Germinal center (tissue), 1 donor: ENCODE results near the gene BTK.

Source experiments
- DNase-seq: peaks from one replicate; pipeline ENCODE4 v3.0.0; 2012; ENCODE audit warnings: mixed read lengths, low spot score

The BTK gene

DNA sequence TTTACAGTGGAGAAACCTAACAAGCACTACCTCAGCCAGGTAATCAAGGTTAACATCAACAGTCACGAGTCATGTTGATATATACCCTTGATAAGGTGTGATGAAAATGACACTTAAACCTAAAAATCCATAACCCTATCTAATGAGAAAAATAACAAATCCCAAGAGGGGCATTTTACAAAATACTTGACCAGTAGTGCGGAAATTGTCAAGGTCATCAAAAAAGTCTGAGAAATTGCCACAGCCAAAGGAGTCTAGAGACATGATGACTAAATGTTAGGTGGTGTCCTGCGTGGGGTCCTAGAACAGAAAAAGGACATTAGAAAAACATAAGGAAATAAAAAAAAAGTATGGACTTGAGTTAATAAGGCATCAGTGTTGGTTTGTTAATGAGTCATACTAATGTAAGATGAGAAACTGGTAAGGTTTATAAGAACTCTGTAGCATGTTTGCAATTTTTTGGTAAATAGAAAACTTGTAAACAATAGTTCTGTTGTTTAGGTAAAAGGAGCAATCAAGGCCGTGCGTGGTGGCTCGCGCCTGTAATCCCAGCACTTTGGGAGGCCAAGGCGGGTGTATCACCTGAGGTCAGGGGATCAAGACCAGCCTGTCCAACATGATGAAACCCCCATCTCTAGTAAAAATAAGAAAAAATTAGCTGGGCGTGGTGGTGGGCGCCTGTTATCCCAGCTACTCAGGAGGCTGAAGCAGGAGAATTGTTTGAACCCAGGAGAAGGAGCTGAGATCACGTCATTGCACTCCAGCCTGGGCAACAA, 7.7 kb upstream of the BTK start:
- DNase-seq = no peak

DNA sequence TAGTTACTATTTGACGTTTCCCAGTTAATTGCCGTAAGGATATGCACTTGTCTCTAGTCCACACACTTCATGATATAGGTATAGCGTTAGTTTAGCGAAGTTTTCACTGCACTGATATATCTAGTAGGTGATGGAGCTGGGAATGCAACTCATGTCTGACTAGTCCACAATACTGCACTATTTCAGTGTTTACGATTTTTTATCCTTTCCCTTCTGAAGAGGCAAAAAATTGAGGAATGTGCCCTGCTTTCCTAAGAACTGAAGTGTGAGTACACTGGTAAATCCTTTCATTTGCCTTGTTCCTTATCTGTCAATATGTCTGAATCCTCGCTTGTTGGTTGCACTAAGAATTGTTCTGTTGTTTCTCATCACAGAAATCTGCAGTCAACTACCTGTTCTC, 5.8 kb upstream of the BTK start:
- no peak for DNase-seq

DNA sequence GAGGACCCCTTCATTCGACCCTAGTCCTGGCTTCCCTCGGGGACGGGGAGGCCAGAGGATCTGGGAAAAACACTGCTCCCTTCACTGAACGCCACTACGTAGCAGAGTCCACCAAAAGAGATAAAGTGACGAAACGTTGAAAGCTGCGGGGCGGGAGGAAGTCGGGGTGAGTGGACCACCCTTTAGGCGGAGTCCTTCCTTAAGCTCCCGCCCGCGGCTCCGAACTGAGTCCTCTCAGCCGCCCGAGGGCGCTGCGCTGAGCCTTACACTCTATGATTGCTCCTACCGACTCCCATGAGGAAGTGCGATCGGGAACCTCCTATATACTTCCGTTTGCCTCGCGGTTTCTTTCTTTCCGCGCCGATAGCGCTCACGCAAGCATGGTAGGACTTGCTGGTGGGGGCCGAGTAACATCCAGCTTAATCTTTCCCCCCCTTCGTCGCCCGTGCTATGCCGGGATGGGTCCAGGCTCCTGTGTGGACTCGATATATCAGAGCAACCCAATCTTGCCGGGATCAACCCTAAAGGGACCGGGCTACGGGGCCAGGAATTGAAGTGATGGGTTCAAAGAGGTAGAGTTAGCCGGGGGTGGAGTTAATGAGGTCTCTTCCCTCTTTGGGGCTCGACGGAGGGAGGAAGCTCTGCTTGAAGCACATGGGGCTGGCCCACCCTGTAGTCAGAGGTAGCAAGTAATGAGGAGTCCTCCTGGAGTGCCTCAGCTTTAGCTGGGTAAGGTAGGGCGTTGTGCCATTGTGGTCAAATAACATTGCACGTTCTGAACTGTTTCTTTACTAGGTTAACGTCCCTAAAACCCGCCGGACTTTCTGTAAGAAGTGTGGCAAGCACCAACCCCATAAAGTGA, 4.9 kb upstream of the BTK start, which contains the start of gene RPL36A:
Gene RPL36A, plus strand, starts transcription at position 348 of the 862 bp plus-strand sequence. Its CDS starts 33 bp downstream, at position 381.
- DNase-seq = peak; percentile 69

DNA sequence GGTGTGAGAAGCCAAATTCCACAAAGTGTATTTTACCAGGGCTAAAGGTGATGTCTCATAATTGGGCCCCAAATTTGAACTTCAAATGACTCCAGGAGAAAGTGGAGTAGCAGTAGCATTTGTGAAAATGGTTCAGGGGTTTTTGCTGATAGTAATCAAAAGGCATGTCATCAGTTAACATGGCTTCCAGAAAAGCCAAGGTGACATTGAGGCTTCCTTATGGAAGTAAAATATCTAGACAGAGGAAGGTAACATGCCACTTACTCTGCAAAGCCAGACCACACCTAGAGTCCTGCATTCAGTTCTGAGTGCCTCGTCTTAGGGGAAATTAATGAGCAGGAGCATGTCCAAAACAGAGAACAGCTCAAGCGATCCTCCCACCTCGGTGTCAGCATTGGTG, 2.6 kb upstream of the BTK start:
- DNase-seq = no peak

DNA sequence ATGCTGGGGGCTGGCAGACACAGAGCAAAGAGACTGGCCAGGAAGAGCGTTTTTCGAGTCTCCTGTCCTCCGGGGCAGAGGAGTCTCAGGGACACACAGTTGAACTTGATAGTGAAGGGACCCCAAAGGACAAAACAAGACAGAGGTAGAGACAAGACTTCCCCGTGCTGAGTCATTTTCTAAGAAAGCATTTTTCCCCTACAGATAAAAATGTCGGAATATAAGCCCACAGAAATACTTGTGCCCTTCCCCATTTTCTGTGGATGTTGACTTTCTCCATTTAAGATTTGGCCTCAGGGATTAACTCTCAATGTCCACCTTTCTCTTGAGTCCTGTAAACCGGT, 523 bp upstream of the BTK start:
- DNase-seq = no peak

DNA sequence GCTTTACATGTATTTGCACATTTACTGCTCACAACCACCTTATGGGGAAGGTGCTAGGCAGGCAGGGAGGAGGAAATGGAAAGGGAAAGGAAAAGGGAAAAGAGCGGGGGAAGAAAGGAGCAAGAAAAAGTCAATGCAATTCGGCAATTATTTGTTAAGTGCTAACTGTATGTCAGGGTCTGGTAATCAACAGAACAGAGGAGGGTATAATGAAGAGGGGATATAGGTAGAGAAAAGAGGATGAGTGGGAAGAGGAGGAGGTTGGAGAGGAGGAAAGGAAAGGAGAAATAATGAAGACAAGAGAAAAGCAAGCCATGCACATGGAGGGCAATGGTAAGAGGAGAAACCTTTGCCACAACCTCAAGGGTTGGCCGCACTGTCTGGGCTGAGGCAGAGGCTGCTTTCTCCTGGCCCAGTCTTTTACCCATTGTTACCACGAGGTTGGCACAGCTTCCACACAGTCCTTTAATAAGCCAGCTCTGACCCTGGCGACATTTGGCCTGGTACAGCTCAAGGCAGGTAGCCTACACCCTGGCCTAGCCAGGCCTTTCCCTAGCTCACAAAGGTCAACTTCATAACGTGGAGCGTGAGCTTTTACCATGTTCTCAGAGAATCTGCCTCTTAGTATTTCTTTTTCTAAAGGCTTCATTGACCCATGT, 836 bp downstream of the BTK start:
- no peak for DNase-seq

DNA sequence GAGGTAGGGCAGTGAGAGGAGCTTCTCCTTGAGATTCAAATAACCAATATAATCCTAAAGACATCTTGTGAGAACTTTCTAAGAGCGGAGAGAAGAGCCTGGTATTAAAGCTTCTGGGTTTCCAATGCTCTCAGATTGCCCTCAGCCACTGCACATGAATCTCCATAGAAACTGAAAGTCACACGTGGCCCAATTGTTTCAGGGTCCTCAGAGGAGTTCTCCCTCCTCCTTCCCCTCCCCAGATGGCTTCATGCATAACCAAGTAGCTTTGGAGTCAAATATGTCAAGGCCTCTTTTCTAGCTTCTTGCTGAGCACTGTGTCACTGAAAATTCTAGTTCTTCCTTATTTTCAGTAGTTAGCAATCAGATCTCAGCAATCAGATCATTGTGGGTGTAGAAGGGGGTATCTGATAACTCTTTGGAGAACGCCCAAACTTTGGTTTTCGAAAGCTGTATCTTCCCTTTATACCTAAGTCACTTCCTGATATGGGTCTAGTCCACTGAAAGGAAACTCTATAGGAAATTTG, 2.2 kb downstream of the BTK start:
- DNase-seq = peak; percentile 45

DNA sequence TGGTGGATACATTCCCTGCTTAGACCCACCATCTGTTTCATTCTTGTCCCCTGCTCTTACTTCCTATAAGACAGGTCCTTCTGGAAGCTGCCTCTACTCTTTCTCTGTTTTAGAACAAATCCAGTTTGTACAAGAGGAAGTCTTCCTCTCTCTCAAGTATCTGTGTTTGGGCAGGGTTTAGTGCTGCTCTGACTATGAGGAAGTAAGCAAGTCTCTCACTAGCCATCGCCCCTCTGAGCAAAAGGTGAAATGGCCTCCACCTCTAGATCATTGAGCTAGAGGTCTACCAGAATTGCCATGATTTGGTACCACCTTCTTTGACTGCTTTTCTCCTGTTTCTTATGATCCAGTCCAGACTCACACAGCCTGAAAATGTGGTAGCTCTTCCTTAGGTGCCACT, 8.4 kb downstream of the BTK start:
- DNase-seq = peak; percentile 3

DNA sequence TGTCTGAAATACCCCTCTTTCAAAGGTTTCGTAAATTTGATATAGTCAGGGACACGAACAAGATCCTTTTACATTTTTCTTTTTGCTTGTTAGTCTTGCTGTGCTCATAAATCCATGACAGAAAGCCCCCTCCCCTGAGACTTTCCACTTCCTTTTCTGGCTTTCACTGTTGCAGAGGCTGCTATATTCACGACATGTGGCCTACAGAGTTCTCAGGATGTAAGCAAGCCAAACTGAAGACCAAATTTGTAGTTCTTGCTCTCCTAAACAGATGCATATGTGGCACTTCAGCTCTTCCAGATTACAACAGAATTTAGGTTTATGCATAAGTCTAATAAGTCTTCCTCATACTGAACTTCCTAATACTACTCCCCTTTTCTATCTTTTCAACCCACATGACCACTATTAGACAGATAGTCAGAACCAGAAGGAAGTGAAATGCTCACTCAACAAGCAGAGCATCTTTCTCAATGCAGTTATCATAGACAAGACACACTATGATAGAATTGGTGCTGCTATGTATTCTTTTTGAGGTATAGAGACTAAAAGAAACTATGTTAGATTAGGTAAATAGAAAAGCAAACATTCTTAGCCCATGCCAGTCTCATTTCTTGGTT, 15.0 kb downstream of the BTK start:
- peak; percentile 16 for DNase-seq

DNA sequence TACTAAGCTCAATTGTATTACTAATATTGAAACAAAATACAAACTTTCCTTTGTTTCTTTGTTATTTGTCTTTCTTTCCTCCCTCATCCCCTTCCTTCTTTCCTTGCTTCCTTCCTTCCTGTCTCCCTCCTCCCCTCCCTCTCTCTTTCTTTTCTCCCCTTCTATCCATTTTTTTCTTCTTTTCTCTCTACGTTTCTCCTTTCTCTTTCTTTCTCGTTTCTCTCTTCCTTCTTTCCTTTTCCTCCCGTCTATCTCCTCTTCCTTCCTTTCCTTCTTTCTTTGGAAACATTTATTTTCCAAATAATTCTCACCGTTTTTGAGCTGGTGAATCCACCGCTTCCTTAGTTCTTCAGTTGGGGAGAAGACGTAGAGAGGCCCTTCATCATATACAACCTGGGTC, 16.3 kb downstream of the BTK start:
- DNase-seq = no peak

DNA sequence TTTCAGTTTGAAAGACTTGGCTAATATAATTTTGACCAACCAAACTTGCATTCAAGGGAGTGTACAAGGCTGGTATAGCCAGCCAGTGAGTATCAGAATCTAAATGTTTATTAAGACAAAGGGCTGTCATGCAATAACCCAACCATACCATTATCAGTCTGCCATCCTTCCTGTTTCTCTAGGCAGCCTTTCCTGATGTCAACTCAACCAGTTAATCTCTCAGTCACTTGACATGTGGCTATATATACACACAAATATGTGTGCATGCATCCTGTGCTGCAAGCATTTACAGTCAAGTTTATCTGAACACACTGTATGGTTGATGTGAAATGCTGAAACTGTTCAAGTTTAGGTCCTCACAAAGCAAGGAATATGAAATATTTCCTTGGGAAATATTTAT, 17.2 kb downstream of the BTK start:
- DNase-seq = no peak

DNA sequence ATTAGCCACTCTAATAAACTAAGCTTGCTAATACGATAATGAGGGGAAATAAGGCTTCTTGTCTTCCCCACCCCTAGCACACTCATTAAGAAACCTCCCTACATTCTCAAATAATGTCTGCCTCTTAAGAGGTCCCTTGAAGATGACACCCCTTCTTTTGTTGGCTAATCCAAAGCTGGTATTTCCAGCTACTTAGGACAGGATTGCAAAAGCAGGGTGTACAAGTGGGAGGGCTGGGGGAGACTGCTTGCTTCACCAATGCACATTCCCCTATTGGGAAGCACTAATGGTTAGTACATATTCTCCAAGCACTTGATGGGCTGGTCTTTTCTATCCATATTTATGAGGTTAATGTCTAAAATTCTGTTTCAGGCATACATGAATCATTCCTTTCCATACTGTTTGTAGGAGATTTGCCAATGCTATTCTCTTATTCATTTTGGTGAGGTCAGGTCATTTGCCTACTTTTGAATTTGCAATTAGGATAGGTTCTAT, 20.6 kb downstream of the BTK start:
- no peak for DNase-seq

DNA sequence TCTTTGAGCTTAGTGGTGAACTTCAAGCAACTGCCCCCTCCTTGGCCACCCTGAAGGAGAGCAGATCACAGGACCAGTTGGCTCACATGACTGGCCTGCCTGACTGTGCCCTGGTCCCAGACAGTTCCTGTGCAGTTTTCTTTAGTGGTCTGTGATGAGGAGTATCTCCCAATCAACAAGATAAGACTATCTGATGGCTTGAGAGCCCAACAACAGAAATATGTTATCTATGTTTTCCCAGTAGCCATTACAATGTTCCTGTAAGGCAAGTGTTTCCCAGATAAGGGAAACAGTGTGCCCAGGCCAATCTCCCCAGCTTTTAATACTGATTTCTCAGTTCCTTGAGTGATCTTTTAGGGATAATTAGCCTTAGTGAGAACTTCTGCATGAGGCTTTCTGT, 23.2 kb downstream of the BTK start:
- no peak for DNase-seq

DNA sequence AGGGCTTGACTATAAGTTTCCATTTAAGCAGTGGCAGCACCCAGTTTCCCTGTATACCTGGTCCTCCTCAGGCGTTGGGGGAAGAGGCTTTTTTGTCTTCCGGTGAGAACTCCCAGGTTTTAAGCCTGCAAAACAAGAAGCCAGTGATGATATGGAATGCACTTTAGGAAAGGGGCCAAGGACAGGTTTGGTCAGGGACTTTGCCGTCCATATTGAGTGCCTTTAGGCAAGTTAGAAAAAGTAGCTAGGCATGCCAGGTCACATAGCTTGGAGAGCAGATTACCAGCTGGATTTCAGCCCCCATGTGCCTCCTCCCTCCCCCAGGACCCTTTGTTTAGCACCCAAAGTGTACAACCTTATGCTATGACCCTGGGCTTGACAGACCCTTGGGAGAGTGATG, 23.9 kb downstream of the BTK start:
- DNase-seq = no peak

DNA sequence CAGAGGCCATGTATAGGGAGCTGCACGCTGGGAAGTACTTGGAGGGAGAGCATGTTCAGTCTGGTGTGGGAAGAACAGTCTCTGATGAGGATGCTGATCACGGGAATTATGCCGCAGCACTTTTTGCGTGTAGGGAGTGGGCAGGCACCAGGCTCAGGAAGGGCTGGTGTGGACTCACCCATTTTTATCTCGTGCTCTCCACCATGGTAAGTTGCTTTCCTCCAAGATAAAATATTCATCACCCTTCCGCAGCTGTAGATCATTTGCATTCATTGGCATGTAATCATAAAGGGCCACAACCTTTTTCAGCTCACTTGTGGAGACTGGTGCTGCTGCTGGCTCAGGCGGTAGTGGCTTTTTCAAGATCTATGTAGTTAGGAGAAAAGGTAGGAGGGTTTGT, 25.6 kb downstream of the BTK start:
- no peak for DNase-seq

DNA sequence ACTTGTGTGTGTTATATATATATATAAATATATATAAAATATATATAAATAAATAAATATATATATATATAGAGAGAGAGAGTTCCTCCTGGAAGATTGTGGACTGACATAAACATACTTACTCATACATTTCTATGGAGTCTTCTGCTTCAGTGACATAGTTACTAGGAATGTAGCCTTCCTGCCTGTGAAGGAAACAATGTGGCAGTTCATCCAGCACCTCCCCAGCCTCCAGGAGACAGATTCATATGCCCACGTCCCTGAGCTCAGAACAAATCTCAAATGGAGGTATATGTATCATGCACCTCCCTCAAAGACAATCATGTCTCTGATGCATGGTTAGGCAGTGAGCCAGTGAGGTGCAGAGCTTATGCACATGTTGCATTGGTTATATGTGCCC, 26.0 kb downstream of the BTK start:
- no peak for DNase-seq

DNA sequence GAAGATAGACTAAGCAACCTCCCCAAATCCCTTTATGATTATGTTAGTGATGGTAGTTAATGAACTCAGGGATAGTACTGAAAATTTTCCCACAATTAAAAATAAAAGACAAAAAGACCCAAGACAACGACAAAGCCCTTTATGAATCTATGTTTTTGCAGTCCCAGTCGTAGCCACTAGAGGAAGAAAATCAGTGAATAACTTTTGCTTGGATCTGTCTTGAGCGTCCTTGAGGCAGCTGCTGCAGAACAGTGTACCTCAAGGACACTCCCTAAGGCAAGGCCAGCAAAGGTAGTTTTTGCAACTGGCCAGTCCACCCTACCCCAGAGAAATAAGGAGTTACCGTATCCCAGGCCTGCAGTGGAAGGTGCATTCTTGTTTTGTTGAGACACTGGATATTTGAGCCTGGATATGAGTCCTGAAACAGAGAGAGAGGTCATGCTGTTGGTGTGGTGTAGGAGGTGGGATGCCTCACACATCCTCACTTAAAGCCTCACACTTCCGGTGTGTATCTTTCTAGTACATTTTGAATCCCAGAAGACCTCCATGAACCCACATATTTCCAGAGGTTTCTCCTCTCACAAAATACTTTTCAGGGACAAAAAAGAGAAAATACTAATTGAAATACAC, 28.7 kb downstream of the BTK start:
- no peak for DNase-seq

DNA sequence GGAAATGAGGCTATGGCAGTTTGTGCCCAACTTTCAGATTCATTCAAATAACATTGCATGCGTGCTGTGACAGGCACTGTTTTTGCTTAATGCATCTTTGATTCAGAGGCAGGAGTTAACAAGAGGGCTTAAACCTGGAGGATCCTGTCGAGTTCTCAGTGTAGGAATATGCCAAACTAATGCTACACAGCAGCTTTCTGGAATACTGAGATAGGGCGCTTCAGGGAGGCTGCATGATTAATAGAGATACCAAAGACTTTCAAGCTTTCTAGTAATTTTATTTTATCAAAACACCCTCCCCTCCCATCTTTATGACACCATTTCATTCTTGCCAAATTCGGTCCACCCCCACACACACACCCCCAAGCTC, 36.8 kb downstream of the BTK start:
- DNase-seq = no peak

DNA sequence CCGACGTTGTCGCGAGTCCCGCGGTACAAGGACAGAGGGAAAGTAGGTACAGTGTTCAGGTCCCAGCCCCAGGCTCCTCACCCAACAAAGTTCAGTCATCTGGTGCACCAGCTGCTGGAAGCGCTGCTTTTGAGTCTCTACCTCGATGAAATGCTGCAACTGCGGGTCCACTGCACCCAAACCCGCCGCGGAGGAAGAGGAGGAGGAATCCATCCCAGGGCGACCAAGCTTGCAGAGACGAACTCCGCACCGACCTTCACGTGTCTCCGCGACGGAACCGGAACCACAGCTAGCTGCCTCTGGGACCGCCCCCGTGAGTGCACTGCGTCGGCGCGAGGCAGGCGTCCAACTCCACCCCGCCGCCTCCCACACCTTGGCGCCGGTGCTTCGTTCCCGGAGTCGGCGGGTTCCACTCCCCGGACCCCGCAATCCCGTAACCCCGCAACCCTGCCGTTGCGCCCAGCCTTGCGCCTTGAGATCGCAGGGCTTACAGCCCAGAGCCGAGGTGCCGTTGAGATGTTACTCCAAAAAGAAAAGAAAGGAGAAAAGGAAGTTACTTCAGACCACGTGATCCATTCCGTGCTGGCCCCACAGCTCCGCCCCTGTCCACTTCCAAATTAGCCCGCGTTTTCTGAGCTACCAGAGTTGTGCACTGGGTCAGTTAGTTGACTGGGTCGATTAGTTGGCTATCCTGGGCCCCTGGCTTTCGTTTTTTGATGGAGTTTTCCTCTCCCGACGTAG, 37.4 kb downstream of the BTK start, which contains the start of gene TIMM8A:
Gene TIMM8A, minus strand, starts transcription at position 291 of the 741 bp plus-strand sequence. Its CDS starts 78 bp downstream, at position 213.
- DNase-seq = peak; percentile 83

DNA sequence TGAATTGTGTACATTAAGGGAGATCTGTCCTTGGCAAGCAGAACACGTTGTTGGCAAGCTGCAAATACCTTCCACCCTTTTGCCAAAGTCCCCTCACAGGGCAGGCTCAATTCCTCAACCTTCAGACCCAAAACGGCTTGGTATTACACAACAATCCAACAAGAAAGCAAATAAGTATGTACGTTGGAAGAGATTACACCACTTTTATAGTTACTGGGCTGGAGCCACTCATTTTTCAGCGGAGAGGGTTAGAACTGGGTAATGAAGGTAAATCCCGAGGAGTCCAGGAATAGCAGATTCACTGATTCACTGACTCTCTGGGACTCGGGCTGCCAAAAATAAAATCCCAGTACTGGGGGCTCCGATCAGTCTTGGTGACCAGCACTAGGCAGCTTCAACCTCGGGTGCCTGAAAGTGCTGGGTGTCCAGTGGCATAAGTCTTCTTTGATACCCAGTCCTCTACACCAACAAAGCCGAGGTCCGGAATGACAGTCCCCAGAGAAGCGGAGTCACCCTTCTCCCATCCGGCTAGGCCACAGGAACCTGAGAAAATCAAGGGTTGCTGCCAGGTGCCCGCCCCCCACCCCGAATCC, 38.0 kb downstream of the BTK start:
- no peak for DNase-seq
